KMS-11 (cell line): Measurements from ENCODE around the gene ZNF750.

Experiments
- H2AFZ ChIP-seq: fragments of 200-600 bp; sonication (generic); 2 replicates; pipeline ENCODE4 v1.6.1; 2016; ENCODE audit warnings: antibody characterized with exemption, mixed run types, low read depth
- H3K27ac ChIP-seq: fragments of 200-600 bp; sonication (generic); 2 replicates; pipeline ENCODE4 v1.6.1; 2016; ENCODE audit warnings: mild to moderate bottlenecking, mixed run types
- H3K27me3 ChIP-seq: fragments of 200-600 bp; sonication (generic); 2 replicates; pipeline ENCODE4 v1.6.1; 2017; ENCODE audit warnings: mild to moderate bottlenecking, low read depth, mixed run types, moderate library complexity; ENCODE audit not compliant: insufficient read depth
- H3K36me3 ChIP-seq: fragments of 200-600 bp; sonication (generic); 2 replicates; pipeline ENCODE4 v1.6.1; 2017; ENCODE audit warnings: mild to moderate bottlenecking, mixed run types; ENCODE audit not compliant: insufficient read depth
- H3K4me1 ChIP-seq: fragments of 200-600 bp; sonication (generic); 2 replicates; pipeline ENCODE4 v1.6.1; 2016; ENCODE audit warnings: mild to moderate bottlenecking, low read depth, mixed run types; ENCODE audit not compliant: poor library complexity, severe bottlenecking
- H3K4me2 ChIP-seq: fragments of 200-600 bp; sonication (generic); 2 replicates; pipeline ENCODE4 v1.7.0; 2016; ENCODE audit warnings: mild to moderate bottlenecking, mixed run types
- H3K4me3 ChIP-seq: fragments of 200-600 bp; sonication (generic); IDR thresholded peaks from 2 replicates; pipeline ENCODE4 v1.6.1; 2017; ENCODE audit warnings: low read depth, low read length, mixed read lengths; ENCODE audit not compliant: insufficient read depth
- H3K79me2 ChIP-seq: fragments of 200-600 bp; sonication (generic); 2 replicates; pipeline ENCODE4 v1.6.1; 2016; ENCODE audit warnings: low read depth, mixed run types; ENCODE audit not compliant: insufficient read depth
- H3K9ac ChIP-seq: fragments of 200-600 bp; sonication (generic); 2 replicates; pipeline ENCODE4 v1.6.1; 2016; ENCODE audit warnings: mild to moderate bottlenecking, mixed run types
- H4K20me1 ChIP-seq: fragments of 200-600 bp; sonication (generic); 2 replicates; pipeline ENCODE4 v1.6.1; 2016; ENCODE audit warnings: mild to moderate bottlenecking, mixed run types; ENCODE audit not compliant: insufficient read depth
- TF ChIP-seq, protein P1 (sequence below): fragments of 200-600 bp; sonication (generic); conservative IDR thresholded peaks from 2 replicates; pipeline ENCODE4 v1.6.1; 2017; ENCODE audit warnings: low read depth, mild to moderate bottlenecking, antibody characterized with exemption, low read length, moderate library complexity, mixed read lengths

ZNF750 gene

DNA sequence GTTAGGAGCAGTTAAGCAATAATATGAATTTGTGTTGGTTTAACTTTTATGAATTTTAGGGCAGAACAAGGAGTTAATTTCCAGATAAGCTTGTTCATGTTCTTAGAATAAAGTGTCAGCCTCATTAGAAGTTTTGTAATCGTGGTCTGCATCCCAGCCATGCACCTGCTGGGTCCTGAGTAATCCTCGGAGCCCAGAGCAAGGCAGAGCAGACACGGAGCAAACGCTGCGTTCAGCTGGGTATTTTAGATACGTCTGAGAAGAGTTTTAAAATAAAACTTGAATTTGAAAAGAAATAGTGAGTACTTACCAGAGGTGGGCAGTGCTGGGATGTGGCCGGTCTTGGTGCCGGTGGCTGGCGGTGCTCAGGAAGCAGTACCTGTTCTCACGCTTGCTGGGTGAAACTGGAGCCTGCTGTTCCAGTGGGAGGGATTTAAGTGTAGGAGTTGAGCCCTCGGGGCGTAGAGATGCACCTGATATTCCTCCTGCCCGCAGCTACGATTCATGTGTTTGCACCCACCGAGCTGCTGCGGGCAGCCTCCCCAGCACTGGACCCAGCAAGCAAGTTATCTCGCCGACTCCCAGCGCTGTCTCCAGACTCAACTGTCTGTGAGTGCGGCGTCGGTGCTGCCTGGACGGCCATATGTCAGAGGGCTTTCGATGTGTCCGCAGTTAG is at the start of gene ZNF750:
Gene ZNF750, minus strand, starts transcription at position 406 of the 676 bp plus-strand sequence. CDS start 7,568 bp downstream, outside the sequence.
- no peak within 1 kb of the TSS for H3K4me2 ChIP-seq
- no peak within 1 kb of the TSS for H3K9ac ChIP-seq
- H3K36me3 ChIP-seq = no peaks in the 10 kb centered on the region

DNA sequence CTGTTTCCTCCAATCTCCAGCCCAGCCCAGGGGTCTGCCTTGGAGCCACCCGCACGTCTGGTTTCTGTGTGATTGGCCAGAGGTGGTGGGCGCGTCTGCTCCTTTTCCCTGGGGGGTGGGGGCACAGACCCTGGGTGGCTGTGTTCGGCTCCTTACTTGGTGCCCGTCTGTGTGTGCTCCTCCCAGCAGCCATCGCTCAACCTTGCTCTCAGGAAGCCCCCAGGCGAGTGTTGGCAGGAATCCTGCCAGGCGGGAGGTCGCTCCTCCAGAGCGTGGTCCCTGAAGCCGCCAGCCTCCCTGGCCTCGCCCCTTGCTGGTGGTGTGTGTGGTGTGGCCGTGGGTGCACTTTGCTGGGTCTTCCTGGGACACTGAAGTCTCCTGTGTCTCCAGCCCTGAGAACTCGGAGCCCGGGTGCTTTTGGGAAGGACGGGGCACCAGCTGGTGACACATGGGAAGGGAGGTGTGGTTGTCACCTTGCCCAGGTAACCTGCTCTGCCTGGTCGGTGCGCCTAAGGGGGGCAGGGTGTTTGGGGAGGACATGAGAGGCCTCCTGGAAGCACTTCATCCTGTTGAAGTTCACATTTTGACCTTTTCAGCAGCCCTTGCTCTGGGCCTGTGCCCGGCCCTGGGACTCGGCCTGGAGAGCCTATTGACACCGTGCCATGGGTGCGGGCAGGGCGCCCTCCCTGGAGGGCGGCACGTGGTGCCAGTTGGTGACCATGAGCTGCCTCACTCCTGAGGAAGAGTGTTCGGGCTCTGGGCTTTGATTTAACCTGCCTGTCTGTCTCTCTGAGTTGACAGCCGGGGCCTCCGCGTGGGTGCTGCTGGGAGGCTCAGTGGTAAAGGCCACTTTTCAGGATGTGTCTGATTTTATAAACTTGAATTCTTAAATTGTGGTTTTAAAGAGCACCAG is 49.0 kb upstream of the ZNF750 start:
- no peaks in the 10 kb centered on the region for H3K27me3 ChIP-seq
- no peaks in the 10 kb centered on the region for H3K79me2 ChIP-seq

More for the DNA sequence above, at the start of gene ZNF750:
- Histone ChIP-seq H3K27ac (no peak within 1 kb of the TSS), H3K4me3 (no peak within 1 kb of the TSS), H3K79me2 (no peaks in the 10 kb centered on the region), H2AFZ (no peak within 1 kb of the TSS), H3K4me1 (peaks cover 4% of the 10 kb centered on the region), H3K27me3 (no peaks in the 10 kb centered on the region), H4K20me1 (no peaks in the 10 kb centered on the region)
- TF ChIP-seq, protein P1, sequence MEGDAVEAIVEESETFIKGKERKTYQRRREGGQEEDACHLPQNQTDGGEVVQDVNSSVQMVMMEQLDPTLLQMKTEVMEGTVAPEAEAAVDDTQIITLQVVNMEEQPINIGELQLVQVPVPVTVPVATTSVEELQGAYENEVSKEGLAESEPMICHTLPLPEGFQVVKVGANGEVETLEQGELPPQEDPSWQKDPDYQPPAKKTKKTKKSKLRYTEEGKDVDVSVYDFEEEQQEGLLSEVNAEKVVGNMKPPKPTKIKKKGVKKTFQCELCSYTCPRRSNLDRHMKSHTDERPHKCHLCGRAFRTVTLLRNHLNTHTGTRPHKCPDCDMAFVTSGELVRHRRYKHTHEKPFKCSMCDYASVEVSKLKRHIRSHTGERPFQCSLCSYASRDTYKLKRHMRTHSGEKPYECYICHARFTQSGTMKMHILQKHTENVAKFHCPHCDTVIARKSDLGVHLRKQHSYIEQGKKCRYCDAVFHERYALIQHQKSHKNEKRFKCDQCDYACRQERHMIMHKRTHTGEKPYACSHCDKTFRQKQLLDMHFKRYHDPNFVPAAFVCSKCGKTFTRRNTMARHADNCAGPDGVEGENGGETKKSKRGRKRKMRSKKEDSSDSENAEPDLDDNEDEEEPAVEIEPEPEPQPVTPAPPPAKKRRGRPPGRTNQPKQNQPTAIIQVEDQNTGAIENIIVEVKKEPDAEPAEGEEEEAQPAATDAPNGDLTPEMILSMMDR = no peak

DNA sequence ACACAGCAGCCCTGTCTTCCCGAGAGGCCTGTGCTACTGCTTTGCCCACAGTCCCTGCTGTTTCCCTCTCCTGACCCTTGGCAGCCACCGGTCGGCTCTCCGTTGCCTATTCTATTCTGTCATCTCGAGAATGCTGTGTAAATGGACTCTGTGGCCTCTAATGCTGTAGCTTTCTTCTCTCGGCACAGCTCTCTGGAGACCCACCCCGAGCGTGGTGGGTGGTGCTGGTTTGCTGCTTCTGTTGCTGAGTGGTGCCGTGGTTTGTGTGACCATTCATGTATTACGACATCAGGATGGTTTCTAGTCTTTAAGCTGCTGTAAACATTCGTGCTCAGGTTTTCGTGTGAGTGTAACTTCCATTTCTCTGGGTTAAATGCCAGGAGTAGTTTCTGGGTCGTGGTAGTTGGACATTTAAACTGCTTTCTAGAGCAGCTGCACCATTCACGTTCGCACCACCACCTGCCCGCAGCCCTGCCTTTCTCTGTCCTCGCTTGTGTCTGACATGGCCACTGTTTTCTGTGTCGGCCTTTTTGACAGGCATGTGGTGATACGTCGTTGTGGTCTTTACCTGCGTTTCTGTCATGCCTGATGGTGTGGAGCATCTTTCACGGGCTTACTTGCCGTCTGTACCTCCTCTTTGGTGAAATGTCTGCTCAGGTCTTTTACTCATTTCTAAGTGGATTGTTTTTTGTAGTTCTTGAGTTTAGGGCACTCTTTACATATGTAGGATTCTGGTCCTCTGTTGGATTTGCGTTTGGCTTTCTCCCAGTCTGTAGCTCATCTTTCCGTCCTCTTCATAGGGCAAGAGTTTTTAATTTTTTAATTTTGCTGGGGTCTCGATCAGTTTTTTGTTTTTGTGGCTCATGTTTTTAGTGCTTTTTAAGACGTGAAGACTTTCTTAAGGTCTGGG is 47.7 kb upstream of the ZNF750 start:
- H3K27me3 ChIP-seq = no peaks in the 10 kb centered on the region
- H3K4me2 ChIP-seq = no peak overlapping the region
- TF ChIP-seq, protein P1 = no peak

More for the DNA sequence above, 49.0 kb upstream of the ZNF750 start:
- no peak overlapping the region for H3K4me3 ChIP-seq
- H3K4me1 ChIP-seq = no peaks in the 10 kb centered on the region
- H3K9ac ChIP-seq = no peak overlapping the region
- H2AFZ ChIP-seq = no peak overlapping the region
- no peak overlapping the region for H3K4me2 ChIP-seq
- H4K20me1 ChIP-seq = no peaks in the 10 kb centered on the region
- no peak overlapping the region for H3K27ac ChIP-seq
- H3K36me3 ChIP-seq = no peaks in the 10 kb centered on the region
- TF ChIP-seq, protein P1 = no peak

DNA sequence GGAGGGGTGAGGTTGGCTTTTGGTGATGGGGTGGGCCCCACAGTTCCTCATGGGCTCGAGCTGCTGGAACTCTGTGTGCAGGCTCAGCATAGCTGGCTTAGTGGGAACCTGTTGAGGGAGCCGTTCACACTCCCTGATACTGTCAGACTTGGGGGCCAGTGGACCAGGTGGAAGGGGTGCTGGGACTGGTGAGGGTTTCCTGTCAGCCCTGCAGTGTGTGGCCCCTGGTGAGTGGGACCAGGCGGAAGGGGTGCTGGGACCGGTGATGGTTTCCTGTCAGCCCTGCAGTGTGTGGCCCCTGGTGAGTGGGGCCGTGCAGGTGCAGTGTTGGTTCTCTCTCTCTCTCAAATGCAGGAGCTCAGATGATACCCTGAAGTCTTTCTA is 45.1 kb upstream of the ZNF750 start:
- H3K4me3 ChIP-seq = no peak overlapping the region
- no peak overlapping the region for H3K9ac ChIP-seq

More for the DNA sequence above, 47.7 kb upstream of the ZNF750 start:
- no peaks in the 10 kb centered on the region for H3K36me3 ChIP-seq
- no peaks in the 10 kb centered on the region for H3K79me2 ChIP-seq
- no peak overlapping the region for H3K9ac ChIP-seq
- no peaks in the 10 kb centered on the region for H4K20me1 ChIP-seq
- H3K4me1 ChIP-seq = no peaks in the 10 kb centered on the region
- no peak overlapping the region for H2AFZ ChIP-seq
- H3K27ac ChIP-seq = no peak overlapping the region
- H3K4me3 ChIP-seq = no peak overlapping the region

More for the DNA sequence above, 45.1 kb upstream of the ZNF750 start:
- Histone ChIP-seq H2AFZ (no peak overlapping the region), H4K20me1 (no peaks in the 10 kb centered on the region), H3K27me3 (no peaks in the 10 kb centered on the region), H3K79me2 (0 out of 2 replicates have a peak, but pooled peaks cover 4% of the 10 kb centered on the region), H3K27ac (no peak overlapping the region), H3K4me1 (no peaks in the 10 kb centered on the region), H3K4me2 (no peak overlapping the region), H3K36me3 (no peaks in the 10 kb centered on the region)
- TF ChIP-seq, protein P1 = no peak
